HG02938 (cell line): ENCODE results near the gene PRKCSH.

Experiments used
- ATAC-seq: cut with Tn5 transposase; IDR thresholded peaks from one replicate; pipeline ENCODE4 v1.9.1; 2021; ENCODE audit warnings: mild to moderate bottlenecking, moderate library complexity; ENCODE audit not compliant: unreplicated experiment

Gene PRKCSH

GRCh38 chr19:11495885-11496284 lies 60.5 kb downstream of the PRKCSH start:
- no peak for ATAC-seq

GRCh38 chr19:11496391-11497163 lies 61.1 kb downstream of the PRKCSH start:
- no peak for ATAC-seq

GRCh38 chr19:11499220-11499726 lies 63.8 kb downstream of the PRKCSH start:
- no peak for ATAC-seq

- ATAC-seq: no peak
Observed at GRCh38 chr19:11499890-11500420, 64.5 kb downstream of the PRKCSH start.
